NCI-H1694 (cell line): ENCODE results near the gene SERTAD3.

Experiments
- DNase-seq: peaks from one replicate; lab custom pipeline; 2025; lab: John Stamatoyannopoulos, UW

Gene SERTAD3

GRCh38 chr19:40425450-40426287, 18.5 kb downstream of the SERTAD3 start, which contains the start of gene SERTAD1:
SERTAD1 (minus strand) TSS chr19:40425992; CDS start chr19:40423546, 2,446 bp downstream.
- peak; percentile 98 for DNase-seq

GRCh38 chr19:40424637-40425449, 19.3 kb downstream of the SERTAD3 start:
- no peak for DNase-seq

- no peak for DNase-seq
These were observed 20.2 kb downstream of the SERTAD3 start for GRCh38 chr19:40423938-40424337.

GRCh38 chr19:40422748-40423566, 21.2 kb downstream of the SERTAD3 start:
- no peak for DNase-seq

GRCh38 chr19:40421993-40422747, 22.0 kb downstream of the SERTAD3 start:
- DNase-seq: no peak

- peak; percentile 62 for DNase-seq
These were observed 23.1 kb downstream of the SERTAD3 start for GRCh38 chr19:40420766-40421765.

GRCh38 chr19:40420451-40420765, 23.7 kb downstream of the SERTAD3 start:
- DNase-seq: no peak

GRCh38 chr19:40419780-40420179, 24.4 kb downstream of the SERTAD3 start:
- no peak for DNase-seq

- DNase-seq: no peak
These were observed 25.0 kb downstream of the SERTAD3 start for GRCh38 chr19:40419066-40419612.

- DNase-seq: no peak
These were observed 26.1 kb downstream of the SERTAD3 start for GRCh38 chr19:40418040-40418439.

GRCh38 chr19:40417643-40417981, 26.5 kb downstream of the SERTAD3 start:
- no peak for DNase-seq

GRCh38 chr19:40416918-40417642, 27.1 kb downstream of the SERTAD3 start:
- DNase-seq: no peak

GRCh38 chr19:40415768-40416167, 28.4 kb downstream of the SERTAD3 start:
- DNase-seq: no peak

- no peak for DNase-seq
These were observed 29.3 kb downstream of the SERTAD3 start for GRCh38 chr19:40414542-40415535.

GRCh38 chr19:40413291-40413845, 30.8 kb downstream of the SERTAD3 start, which contains the start of gene PRX:
PRX (minus strand) TSS chr19:40413378; CDS start chr19:40407932, 5,446 bp downstream.
- DNase-seq: no peak

GRCh38 chr19:40412866-40413265, 31.3 kb downstream of the SERTAD3 start:
- DNase-seq: no peak

GRCh38 chr19:40411958-40412499, 32.1 kb downstream of the SERTAD3 start:
- DNase-seq: no peak
